Liver (tissue), 9 donors: ENCODE data around the gene NR5A2. TPM values are rescaled to one million over a fixed set of nuclear protein-coding genes. Genes with fewer than 3 reads are reported as not detected.

Source experiments
- DNase-seq: peaks from one replicate; pipeline ENCODE4 v3.0.0-alpha.2; 2017; ENCODE audit warnings: low spot score
- H3K27ac ChIP-seq, 2 donors: one replicate each; pipeline ENCODE4 v1.7.0; 2013; ENCODE audit warnings: inconsistent platforms in 2 of 2, low read length in 2 of 2, control low read depth in 1 of 2, low read depth in 1 of 2, mild to moderate bottlenecking in 1 of 2
- H3K27me3 ChIP-seq, 4 donors: one replicate each; pipeline versions ENCODE4 v1.6.1 to v1.7.0; 2013; ENCODE audit warnings: low read length in 3 of 4, inconsistent platforms in 1 of 4, mild to moderate bottlenecking in 1 of 4, moderate library complexity in 1 of 4; ENCODE audit not compliant: control insufficient read depth in 4 of 4, insufficient read depth in 4 of 4
- H3K36me3 ChIP-seq, 4 donors: one replicate each; pipeline versions ENCODE4 v1.6.1 to v1.7.0; 2013; ENCODE audit warnings: low read length in 3 of 4, mild to moderate bottlenecking in 3 of 4, low read depth in 1 of 4, moderate library complexity in 1 of 4; ENCODE audit not compliant: control insufficient read depth in 4 of 4, insufficient read depth in 3 of 4
- H3K4me1 ChIP-seq, 4 donors: one replicate each; pipeline versions ENCODE4 v1.6.1 to v1.7.0; 2013; ENCODE audit warnings: low read length in 3 of 4, mild to moderate bottlenecking in 3 of 4, moderate library complexity in 1 of 4; ENCODE audit not compliant: control insufficient read depth in 4 of 4, insufficient read depth in 4 of 4
- H3K4me3 ChIP-seq, 3 donors: one replicate each; pipeline versions ENCODE4 v1.6.1 to v1.7.0; 2013; ENCODE audit warnings: low read length in 3 of 3, control low read depth in 1 of 3, low read depth in 1 of 3, mild to moderate bottlenecking in 1 of 3
- H3K9ac ChIP-seq, 2 donors: one replicate each; pipeline ENCODE4 v1.7.0; 2013; ENCODE audit warnings: low read length in 2 of 2, mild to moderate bottlenecking in 2 of 2, moderate library complexity in 2 of 2, control low read depth in 1 of 2, low read depth in 1 of 2
- H3K9me3 ChIP-seq, 4 donors: one replicate each; pipeline versions ENCODE4 v1.6.1 to v1.7.0; 2013; ENCODE audit warnings: low read length in 3 of 4; ENCODE audit not compliant: control insufficient read depth in 4 of 4
- FOXA2 ChIP-seq: IDR thresholded peaks from 2 replicates; pipeline ENCODE4 v1.6.1; 2016; ENCODE audit warnings: antibody characterized with exemption
- GABPA ChIP-seq, 2 donors: IDR thresholded peaks in 1 of 2; conservative IDR thresholded peaks in 1 of 2; 2 replicates each; pipeline ENCODE4 v1.6.1; 2016; ENCODE audit warnings: antibody characterized with exemption in 2 of 2, mild to moderate bottlenecking in 1 of 2, moderate library complexity in 1 of 2
- HNF4A ChIP-seq, 2 donors: conservative IDR thresholded peaks; 2 replicates each; pipeline ENCODE4 v1.6.1; 2016; ENCODE audit warnings: antibody characterized with exemption in 2 of 2, mild to moderate bottlenecking in 2 of 2
- HNF4G ChIP-seq: IDR thresholded peaks from 2 replicates; pipeline ENCODE4 v1.6.1; 2016; ENCODE audit warnings: antibody characterized with exemption
- JUND ChIP-seq, 2 donors: IDR thresholded peaks; 2 replicates each; pipeline ENCODE4 v1.6.1; 2016; ENCODE audit warnings: antibody characterized with exemption in 2 of 2
- NR2F2 ChIP-seq: IDR thresholded peaks from 2 replicates; pipeline ENCODE4 v1.6.1; 2016; ENCODE audit warnings: antibody characterized with exemption
- RAD21 ChIP-seq, 2 donors: IDR thresholded peaks; 2 replicates each; pipeline ENCODE4 v1.6.1; 2016; ENCODE audit warnings: antibody characterized with exemption in 2 of 2, mild to moderate bottlenecking in 2 of 2
- RXRA ChIP-seq, 2 donors: IDR thresholded peaks; 2 replicates each; pipeline ENCODE4 v1.6.1; 2017 to 2018; ENCODE audit warnings: antibody characterized with exemption in 2 of 2, mild to moderate bottlenecking in 1 of 2
- SP1 ChIP-seq: IDR thresholded peaks from 2 replicates; pipeline ENCODE4 v1.6.1; 2018; ENCODE audit warnings: antibody characterized with exemption, mild to moderate bottlenecking
- YY1 ChIP-seq: IDR thresholded peaks from 2 replicates; pipeline ENCODE4 v1.6.1; 2016; ENCODE audit warnings: antibody characterized with exemption, mild to moderate bottlenecking
- WGBS: extraction: QIAGEN DNeasy Blood & Tissue Kit; methylation state at CpG from one replicate; pipeline ENCODE4 v1.1.7; 2013; 5-methylcytosine and 5-hydroxymethylcytosine counted together
- polyA plus RNA-seq, 2 donors: library from polyadenylated mRNA; stranded (reverse) in 1 of 2; unstranded in 1 of 2; fragments of 200-250 nt in 1 of 2; fragments of >200 nt in 1 of 2; fragmentation: Nextera tagmentation in 1 of 2; extraction: Ambion mirVana in 1 of 2; gene quantifications; one replicate each; pipeline versions ENCODE4 v1.2.1 to v1.2.3, GENCODE V29; 2013 to 2015
- total RNA-seq, 2 donors: library from RNA; depleted of rRNA; stranded (reverse); fragments of >200 nt; gene quantifications; one replicate each; pipeline ENCODE4 v1.2.3, GENCODE V29; 2014
- TF ChIP-seq, protein P1 (sequence below): IDR thresholded peaks from 2 replicates; pipeline ENCODE4 v1.6.1; 2016; ENCODE audit warnings: antibody characterized with exemption
- TF ChIP-seq, protein P2 (sequence below): IDR thresholded peaks from 2 replicates; pipeline ENCODE4 v1.6.1; 2016; ENCODE audit warnings: antibody characterized with exemption
- TF ChIP-seq, protein P3 (sequence below): IDR thresholded peaks from 2 replicates; pipeline ENCODE4 v1.6.1; 2016; ENCODE audit warnings: antibody characterized with exemption
- TF ChIP-seq, protein P4 (sequence below): fragments of 150-350 bp; IDR thresholded peaks from 2 replicates; pipeline ENCODE4 v1.5.1; 2017; ENCODE audit warnings: improper control_type of control experiment, low read depth, low read length; ENCODE audit not compliant: missing input control
- donor health status: healthy.
- donor health status: healthy.
- donor health status: healthy.
- donor health status: healthy.
- donor health status: healthy.

NR5A2 gene
- total and polyA plus RNA-seq, 4 donors = 10.0 to 37.5 (median 21.1) TPM

DNA sequence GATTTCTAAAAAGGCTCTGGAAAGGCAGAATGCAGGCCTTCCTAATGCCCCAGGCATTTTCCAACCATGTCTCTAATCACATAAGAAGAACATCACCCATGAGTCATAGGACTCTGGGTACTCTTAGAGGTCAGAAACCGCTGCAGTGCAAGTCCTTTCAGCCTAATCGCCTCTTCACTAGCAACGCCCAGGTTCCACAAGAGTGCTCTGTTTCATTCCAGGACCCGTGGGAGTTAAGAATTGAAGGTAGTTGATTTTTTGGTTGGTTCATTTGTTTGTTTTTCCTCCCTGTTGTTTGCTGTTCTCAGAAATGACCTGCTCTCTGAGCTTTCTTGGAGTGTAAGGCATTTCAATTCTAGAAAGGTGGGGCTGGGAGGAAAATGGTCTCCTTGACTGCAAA is 123.2 kb downstream of the NR5A2 start:
- Histone ChIP-seq H3K9ac (no peak overlapping the region), H3K4me3 (no peak overlapping the region), H3K36me3 (peaks cover 0 to 12% (median 7%) of the 10 kb centered on the region in 4 donors), H3K27ac (no peak overlapping the region), H3K4me1 (peaks cover 0 to 17% (median 8%) of the 10 kb centered on the region in 4 donors), H3K27me3 (no peaks in the 10 kb centered on the region), H3K9me3 (no peaks in the 10 kb centered on the region)
- no peak for DNase-seq
- WGBS = 34% methylated on average over 4 of the region's 4 CpGs
- TF ChIP-seq, protein P1, sequence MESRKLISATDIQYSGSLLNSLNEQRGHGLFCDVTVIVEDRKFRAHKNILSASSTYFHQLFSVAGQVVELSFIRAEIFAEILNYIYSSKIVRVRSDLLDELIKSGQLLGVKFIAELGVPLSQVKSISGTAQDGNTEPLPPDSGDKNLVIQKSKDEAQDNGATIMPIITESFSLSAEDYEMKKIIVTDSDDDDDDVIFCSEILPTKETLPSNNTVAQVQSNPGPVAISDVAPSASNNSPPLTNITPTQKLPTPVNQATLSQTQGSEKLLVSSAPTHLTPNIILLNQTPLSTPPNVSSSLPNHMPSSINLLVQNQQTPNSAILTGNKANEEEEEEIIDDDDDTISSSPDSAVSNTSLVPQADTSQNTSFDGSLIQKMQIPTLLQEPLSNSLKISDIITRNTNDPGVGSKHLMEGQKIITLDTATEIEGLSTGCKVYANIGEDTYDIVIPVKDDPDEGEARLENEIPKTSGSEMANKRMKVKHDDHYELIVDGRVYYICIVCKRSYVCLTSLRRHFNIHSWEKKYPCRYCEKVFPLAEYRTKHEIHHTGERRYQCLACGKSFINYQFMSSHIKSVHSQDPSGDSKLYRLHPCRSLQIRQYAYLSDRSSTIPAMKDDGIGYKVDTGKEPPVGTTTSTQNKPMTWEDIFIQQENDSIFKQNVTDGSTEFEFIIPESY = no peak
- TF ChIP-seq, protein P2, sequence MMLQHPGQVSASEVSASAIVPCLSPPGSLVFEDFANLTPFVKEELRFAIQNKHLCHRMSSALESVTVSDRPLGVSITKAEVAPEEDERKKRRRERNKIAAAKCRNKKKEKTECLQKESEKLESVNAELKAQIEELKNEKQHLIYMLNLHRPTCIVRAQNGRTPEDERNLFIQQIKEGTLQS = peak; percentile 25
- TF ChIP-seq HNF4G (no peak), HNF4A (conservative IDR thresholded peaks at IDR 0.05) (peak; percentile 50 to 63), NR2F2 (no peak), FOXA2 (peak; percentile 39), RAD21 (IDR thresholded peaks at IDR 0.05) (peak; percentile 31 to 43), SP1 (peak; percentile 11), JUND (IDR thresholded peaks at IDR 0.05) (peak; percentile 75 to 81), RXRA (IDR thresholded peaks at IDR 0.05) (peak; percentile 42 to 63), YY1 (peak; percentile 28)
- TF ChIP-seq, protein P3, sequence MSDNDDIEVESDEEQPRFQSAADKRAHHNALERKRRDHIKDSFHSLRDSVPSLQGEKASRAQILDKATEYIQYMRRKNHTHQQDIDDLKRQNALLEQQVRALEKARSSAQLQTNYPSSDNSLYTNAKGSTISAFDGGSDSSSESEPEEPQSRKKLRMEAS = peak; percentile 14

DNA sequence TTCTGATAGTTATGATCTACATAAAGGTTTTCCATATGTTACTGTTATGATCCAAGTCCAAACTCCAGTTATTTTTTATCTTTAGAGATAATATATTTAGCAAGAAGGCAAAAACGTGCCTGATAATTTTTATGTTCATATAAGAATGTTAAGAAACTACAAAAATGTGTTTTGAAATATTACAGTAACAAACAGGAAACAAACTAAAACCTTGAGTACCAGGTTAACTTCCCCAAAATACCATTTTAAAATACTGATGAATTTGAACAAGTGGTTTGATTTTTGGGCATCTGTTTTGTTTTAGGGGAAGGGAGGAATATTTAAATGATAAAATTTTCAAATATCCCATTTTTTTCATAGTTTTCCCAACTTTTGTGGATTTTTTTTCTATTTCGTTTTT is 124.8 kb downstream of the NR5A2 start:
- no peak overlapping the region for H3K9ac ChIP-seq
- H3K9me3 ChIP-seq = no peaks in the 10 kb centered on the region
- H3K27me3 ChIP-seq = no peaks in the 10 kb centered on the region
- 68% methylated on average over 2 of the region's 2 CpGs for WGBS
- peaks cover 0 to 17% (median 8%) of the 10 kb centered on the region in 4 donors for H3K4me1 ChIP-seq
- H3K36me3 ChIP-seq = peaks cover 0 to 11% (median 6%) of the 10 kb centered on the region in 4 donors
- H3K27ac ChIP-seq = no peak overlapping the region
- DNase-seq = no peak
- no peak overlapping the region for H3K4me3 ChIP-seq
- TF ChIP-seq, protein P4, sequence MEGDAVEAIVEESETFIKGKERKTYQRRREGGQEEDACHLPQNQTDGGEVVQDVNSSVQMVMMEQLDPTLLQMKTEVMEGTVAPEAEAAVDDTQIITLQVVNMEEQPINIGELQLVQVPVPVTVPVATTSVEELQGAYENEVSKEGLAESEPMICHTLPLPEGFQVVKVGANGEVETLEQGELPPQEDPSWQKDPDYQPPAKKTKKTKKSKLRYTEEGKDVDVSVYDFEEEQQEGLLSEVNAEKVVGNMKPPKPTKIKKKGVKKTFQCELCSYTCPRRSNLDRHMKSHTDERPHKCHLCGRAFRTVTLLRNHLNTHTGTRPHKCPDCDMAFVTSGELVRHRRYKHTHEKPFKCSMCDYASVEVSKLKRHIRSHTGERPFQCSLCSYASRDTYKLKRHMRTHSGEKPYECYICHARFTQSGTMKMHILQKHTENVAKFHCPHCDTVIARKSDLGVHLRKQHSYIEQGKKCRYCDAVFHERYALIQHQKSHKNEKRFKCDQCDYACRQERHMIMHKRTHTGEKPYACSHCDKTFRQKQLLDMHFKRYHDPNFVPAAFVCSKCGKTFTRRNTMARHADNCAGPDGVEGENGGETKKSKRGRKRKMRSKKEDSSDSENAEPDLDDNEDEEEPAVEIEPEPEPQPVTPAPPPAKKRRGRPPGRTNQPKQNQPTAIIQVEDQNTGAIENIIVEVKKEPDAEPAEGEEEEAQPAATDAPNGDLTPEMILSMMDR = no peak
- TF ChIP-seq GABPA (IDR thresholded peaks at IDR 0.05 in 1 of 2, conservative IDR thresholded peaks at IDR 0.05 in 1 of 2) (no peak), RAD21 (IDR thresholded peaks at IDR 0.05) (no peak)
